Activated CD4-positive, alpha-beta T cell treated with anti-CD3 and anti-CD28 coated beads, Interleukin-2, amount 50 U/mL, for 16 hours (primary cell): ENCODE results near the gene FBXO9.
"Not testable (repeated sequence)": the region's sequence is repeated elsewhere in the genome, so short reads cannot be mapped to it uniquely, and the experiment has no call there.

Experiments used
- DNase-seq: peaks from one replicate; pipeline ENCODE4 v3.0.0-alpha.2; 2020

Gene FBXO9

DNA sequence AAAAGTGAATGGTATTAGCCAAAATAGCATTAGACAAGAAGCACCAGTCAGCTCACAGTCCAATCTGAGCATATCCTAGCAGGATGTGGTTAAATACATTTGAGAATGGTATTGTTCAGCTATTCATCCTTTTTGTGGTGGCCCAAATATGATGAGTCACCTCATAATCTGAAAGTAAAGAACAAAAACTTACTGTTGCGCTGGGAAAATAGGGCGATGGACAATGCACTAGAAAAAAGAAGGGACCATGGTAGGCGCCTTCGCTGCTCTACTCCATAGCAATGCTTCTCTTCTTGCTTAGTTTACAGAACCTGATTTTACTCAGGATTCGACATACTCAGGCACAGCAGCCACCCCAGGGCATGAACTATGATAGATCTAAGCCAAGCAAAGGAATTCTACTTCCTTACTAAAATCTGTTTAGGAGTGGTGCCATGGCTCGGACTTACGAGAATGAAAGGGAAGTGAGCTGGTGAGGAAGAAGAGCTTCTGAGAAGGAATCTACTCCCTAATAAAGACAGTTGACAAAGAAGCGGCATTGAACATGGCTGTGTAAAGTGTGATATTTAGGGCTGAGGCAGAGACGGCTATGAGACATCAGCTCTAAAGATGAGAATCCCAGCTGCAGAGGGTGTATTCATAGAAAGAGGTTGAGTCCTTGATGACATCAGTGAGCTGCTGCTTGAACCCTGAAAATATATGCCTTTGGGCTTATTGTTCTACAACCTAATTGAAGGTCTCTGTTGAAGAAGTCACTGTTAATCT, 16.6 kb upstream of the FBXO9 start:
- peak; percentile 70 for DNase-seq

DNA sequence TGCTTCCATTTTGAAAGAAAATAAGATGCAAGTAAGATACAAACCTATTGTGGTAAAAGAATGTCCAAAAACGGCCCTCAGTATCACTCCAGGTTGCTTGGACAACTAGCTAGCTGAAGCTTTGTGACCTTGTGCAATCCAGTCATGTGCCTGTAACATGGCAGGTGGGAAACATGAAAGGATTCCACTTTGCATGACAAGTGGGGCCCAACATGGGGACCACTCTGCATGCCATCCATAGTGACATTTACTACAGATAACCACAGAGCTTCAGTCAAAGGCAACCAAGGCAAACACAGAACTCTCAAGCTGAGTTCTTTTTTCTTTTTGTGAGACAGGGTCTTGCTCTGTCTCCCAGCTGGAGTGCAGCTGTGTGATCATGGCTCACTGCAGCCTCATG, 15.8 kb upstream of the FBXO9 start:
- no peak for DNase-seq

DNA sequence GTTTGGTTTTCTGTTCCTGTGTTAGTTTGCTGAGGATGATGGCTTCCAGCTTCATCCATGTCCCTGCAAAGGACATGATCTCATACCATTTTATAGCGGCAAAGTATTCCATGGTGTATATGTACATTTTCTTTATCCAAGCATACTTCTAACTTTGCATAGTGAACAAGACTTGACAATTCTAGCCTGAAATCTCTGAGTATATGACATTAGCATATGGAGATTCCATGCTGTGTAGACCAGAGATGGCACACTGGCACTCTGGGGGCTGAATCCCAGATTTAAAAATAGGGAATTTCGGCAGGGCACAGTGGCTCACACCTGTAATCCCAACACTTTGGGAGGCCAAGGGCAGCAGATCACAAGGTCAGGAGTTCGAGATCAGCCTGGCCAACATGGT, 13.1 kb upstream of the FBXO9 start:
- not testable (repeated sequence) for DNase-seq

DNA sequence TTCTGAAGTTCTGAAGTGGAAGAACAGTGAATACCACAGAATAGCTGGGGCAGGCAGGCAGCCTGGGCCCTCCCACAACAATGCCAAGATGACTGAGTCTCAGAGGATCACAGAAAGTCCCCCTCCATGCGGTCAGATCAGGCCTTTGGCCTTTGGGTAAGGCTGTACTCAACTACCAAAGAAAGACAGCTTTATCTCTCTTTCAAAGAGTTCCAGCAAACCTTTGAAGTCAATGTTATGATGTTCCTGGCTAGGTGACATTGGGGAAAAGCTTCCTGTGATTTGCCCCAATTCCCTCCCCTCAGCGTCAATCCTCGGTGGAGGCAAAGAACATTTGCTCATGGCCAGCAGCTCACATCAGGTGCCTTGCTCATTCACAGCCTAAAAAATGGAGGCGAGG, 10.7 kb upstream of the FBXO9 start:
- DNase-seq: no peak

DNA sequence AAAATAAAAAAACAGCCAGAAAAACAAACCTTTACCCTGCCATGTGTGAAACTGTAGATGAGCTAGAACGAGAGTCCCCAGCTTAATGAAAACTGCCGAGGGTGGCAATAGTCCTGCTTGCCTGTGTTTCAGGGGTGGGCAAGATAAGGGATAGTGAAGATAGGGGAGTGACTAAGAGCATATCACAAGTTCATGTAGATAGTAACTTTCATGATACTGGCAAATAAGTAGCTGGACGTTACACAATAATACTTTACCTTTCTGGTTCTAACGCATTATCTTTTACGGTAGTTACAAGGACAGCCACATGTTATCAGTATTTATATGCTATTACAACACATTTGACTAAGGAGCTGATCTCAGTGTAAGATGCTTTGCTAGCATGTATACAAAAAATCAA, 9.3 kb upstream of the FBXO9 start:
- no peak for DNase-seq

DNA sequence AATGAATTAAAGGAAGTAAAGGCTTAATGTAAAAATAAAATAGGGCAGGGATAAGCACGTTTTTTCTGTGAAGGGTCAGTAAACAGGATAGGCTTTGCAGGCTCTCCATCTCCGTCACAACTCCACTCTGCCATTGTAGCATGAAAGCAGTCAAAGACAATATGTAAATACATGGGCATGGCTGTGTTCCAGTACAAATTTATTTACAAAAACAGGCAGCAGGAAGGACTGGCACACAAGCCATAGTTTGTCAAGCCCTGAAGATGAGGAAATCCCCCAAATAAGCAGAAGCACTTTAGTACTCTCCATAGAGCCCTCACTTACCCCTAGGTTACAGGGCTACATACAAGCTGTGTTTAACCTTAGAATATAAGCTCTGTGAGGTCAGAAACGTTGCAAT, 8.9 kb upstream of the FBXO9 start:
- DNase-seq: no peak

DNA sequence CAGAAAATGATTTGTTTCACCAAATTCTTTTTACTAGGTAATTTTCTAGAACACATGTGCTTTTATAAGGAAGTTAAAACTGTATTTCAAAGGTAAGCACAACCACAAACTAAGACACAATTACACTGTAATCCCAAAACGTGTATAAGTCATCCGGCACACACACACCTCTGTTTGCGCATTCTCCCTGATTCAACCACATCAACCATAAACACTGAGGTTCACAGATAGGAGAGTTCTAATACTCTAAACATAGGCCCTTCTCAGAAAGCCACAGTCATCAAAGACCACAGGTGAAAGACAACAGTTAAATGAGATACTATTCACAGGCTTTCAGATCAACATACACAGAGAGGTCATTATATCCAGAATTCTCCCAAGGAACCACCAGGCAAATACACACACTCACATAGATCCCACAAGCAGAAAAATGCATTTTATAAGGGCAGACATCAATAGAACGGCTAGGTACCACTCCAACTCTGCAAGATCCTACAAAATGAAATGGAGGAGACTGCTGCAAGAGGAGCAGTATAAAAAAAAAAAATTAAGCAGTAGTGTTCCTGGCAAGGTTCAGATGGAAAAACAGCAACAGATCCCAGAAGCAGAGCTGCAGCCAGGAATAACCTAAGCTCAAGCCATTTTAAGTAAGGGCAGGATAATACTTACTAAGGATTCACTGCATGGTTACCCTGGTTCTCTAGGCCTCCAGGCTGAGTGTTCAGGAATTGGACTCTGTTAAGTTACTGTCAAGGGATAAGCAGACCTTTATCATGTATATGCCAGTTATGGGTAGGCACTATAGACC, 6.6 kb upstream of the FBXO9 start:
- DNase-seq: no peak

DNA sequence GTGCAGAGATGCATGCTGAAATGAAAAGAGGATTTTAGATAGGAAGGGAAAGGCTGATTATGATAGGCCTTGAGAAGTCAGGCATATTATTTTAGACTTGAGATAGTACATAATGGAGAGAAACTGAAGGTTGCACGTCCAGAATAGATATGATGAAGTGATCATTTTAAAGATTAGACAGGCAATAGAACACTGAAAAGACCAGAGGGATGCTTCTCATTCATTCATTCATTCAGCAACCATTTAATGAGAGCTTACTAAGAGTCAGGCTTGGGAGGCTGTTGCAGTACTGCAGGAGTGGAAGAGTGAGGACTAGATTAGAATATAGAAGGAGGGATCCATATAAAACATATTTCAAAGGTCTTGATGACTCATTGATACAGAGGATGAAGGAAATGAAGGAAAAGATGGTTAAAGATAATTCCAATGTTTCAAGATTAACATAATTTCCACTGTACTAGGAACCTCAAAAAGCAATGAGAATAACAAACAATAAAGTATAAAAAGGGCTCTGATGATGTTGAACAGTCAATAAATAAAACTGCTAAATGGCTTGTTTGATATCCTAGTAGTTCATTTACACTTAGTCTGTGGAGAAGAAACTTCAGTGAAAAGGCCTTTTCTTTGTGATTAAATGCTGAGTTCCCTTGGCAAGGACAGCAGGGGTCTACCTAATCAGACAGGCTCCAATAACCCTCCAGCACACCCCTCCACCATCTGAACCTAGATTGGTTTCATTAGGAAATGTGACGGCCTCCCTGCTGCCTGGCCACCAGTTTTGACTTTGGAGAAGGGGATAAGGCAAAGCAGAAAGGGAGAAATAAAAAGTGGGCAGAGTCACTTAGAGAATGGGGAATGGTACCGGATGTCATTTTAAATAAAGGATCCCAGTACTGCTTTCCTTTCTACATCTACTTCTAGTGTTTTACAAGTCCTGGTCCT, 5.3 kb upstream of the FBXO9 start:
- DNase-seq: no peak

DNA sequence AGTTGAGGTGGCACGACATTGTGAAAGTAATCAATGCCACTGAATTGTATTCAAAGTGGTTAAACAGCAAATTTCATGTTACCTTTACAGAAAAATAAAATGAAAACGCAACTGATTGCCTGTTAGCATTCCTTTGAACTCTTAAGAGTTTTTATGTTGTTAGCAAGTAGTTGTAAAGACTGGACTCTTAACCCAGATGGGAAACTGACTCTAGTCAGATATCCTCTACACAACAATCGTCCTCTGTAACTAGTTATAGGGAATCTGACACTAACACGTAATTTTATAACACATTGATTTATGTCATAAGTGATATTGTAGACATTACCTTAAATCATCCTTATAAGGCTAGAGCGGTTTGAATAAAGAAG, 3.0 kb upstream of the FBXO9 start:
- DNase-seq: no peak

DNA sequence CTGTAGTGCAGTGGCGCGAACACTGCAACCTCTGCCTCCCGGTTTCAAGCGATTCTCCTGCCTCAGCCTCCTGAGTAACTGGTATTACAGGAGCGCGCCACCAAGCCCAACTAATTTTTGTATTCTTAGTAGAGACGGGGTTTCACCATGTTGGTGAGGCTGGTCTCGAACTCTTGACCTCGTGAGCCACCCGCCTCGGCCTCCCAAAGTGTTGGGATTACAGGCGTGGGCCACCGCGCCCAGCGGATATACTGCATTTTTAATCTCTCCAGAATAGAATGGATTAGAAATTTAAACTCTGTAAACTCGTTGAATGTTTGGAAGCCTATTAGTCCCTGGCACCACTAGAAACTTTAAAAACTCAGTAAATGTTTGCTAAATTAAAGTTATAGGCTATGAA, 949 bp upstream of the FBXO9 start:
- DNase-seq: not testable (repeated sequence)

DNA sequence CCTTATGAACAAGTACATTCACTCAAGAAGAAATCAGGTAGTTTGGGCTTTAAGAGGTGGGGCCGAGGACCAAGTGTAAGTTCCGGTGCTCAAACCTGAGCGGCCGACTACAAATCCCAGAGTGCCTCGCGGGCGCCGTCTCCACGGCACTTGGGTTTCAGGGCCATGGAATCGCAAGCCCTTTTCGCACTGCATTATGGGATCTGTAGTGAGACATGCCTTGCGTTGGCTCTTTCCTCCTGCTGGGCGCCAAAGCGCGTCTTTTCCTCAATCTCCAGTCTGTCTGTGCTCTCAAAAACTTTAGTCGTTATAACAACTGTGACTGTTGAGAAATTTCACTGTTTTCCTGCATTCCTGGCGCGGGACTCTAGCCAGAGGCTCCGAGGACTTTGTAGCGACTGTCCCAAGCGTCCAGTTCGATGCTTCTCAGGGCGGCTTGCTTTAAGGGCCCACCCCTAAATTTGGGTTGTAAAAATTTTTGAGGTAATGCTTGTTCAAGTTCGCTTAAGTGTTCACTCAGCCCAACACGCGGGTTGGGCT, 408 bp upstream of the FBXO9 start:
- peak; percentile 98 for DNase-seq

DNA sequence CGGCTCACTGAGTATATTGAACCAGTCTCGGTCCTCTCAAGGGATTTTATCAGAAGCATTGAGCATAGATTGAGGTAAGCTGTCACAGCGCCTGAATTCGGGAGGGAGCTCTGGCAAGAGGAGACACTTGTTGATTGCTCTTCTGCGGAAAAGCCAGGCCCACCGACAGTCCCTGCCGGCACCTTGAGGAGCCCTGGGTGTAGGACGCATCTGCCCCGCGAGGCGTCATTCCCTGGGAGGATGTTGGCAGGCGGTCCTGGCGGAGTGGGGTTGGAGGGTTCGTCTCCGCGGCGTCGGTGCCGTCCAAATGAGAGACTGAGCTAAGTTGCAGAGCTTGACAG, 843 bp downstream of the FBXO9 start:
- DNase-seq: peak; percentile 29

DNA sequence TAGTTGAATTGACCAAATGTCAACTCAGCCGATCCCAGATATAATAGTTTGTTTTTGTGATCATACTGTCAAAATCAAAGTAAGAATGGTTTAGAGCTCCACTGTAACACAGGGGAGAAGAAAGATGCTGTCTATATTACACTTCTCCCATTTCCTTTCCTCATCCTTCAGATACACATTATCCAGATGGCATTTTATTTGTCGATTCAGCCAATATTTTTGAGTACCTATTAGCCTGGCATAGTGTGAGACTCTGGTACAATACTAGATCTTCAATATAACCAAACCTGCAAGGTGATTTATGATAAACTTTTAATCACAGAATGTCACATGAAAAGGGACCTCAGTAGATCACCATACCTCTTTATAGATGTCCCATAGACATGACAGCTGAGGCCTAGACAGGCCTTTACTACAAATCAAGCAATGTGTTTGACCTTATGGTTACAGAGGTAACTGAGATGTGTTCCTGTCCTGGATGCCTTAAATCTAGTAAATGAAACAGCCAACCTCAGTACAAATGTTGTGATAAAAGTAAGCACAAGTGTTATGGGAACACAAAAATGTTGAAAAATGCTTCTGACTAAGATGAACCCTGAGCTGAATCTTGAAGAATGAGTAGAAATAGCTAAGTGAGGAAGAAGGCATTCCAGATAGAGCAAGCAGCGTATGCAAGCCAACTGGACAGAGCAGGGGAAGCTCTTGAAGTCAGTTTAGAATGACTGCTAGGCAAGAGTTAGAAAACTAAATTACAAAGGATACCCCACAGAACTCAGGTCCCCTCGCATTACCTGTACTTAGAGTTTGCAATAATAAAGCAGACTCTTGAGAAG, 1.9 kb downstream of the FBXO9 start:
- no peak for DNase-seq

DNA sequence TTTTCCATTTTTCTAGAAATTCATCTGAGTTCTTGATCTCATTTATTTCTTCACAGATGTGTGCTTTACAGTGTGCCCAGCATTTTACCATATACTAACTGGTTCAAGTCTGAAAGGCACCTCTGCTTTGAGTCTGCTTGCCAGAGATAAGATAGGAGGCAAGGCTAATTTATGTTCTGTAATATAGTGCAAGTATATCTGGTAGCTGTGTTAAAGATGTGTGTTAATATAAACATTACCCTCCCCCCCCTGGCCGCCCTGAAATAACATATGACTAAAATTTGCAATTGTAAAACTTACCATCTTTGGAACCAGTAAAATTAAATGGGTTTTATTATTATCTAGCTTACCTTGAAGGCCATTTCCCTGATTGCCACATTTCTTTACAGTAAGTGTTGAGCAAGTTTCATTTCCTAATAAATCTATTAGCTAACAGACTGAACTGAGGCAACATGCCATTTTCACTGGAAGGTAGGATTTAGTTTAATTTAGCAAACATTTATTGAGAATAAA, 2.7 kb downstream of the FBXO9 start:
- no peak for DNase-seq

DNA sequence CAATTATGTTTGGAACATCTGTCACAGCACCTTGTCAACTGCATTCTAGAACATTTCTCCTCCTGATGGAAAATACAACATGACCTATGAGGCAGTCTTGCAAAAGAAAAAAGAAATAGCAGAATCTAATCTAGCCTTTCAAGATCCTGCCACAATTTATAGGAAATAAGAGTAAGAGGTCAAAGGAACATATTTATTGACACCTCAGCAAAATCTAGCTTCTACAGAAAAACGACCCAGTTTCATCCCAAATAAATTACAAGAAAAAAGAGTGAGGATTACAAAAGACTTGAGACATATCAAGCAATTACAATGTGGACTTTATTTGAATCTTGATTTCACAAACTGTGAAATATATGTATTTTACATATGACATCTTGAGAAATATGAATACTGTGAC, 4.2 kb downstream of the FBXO9 start:
- DNase-seq: no peak

DNA sequence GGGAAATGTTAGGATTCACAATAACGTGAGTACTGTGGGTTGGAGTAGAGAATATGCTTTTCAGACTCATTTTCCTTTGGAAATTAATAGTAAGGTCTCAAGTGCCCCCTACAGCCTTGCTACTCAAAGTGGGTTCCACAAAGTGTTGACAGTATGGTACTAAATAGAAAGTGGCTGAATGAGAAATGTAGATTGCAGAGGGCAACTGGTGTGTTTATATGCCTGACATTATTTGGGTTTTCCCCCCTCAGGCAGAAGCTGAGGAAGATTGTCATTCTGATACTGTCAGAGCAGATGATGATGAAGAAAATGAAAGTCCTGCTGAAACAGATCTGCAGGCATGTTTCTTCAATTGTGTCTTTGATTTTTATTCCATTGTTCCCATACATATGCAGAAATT, 5.6 kb downstream of the FBXO9 start:
- peak; percentile 76 for DNase-seq

DNA sequence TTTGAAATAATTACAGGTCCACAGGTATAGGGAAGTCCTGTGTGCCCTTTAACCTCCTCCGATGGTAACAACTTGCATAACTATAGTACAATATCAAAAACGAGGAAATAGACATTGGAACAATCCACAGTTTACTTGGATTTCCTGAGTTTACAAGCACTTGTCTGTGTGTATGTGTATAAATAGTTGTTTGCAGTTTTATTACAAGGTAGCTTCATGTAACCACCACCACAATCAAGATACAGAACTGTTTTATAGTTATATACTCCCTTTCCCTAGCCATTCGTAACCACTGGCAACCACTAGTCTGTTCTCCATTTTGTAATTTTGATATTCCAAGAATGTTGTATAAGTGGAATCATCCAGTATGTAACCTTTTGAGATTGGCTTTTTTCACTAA, 9.1 kb downstream of the FBXO9 start:
- DNase-seq: no peak

DNA sequence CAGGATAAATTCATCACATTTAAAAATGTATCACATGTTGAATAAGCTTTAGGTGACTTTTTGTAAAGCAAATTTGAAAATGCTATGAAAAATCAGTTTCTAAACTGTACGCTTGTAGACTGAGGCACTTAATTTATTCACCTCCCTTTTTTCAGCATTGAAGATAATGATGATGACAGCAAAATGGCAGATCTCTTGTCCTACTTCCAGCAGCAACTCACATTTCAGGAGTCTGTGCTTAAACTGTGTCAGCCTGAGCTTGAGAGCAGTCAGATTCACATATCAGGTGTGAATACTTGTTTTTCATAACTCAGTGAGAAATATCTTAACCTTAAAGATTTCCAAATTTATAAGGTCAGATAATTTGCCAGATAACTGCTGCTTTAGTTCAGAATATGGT, 15.6 kb downstream of the FBXO9 start:
- DNase-seq: no peak

DNA sequence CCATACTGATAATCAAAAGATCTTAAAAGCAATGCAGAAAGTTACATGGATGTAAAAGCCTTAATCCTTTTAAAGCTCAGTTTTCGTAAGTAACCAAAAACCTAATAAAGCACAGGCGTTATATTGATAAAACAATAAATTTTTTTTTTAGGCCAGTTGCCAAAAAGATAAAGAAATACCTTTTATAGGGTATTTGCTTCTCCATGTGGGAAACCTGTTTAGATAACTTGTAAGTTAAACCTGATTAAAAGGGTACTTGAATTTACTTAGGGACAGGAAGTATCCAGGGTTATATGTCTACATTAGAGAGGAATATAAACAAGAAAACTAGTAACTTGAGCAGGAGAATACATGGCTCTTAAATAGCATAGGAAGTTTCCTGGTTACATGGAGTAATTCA, 21.1 kb downstream of the FBXO9 start:
- DNase-seq: no peak

DNA sequence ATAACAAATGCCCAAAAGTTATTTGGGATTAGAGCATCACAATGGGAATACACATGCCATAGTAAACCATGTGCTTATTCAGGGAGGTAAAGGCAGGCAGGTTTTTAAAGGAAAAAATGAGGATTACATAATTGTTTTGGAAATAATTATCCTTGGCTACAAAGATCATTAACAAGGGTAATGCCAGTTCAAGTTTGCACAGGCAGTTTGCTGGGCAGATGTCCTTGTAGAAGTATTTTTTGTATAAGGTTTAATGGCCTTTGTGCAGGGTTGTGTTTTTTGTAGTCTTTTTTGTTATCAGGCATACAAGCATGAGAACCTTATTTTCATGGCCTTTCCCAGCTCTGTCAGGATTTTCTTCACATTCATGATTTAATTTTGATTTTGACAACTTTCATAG, 24.7 kb downstream of the FBXO9 start:
- DNase-seq: no peak

DNA sequence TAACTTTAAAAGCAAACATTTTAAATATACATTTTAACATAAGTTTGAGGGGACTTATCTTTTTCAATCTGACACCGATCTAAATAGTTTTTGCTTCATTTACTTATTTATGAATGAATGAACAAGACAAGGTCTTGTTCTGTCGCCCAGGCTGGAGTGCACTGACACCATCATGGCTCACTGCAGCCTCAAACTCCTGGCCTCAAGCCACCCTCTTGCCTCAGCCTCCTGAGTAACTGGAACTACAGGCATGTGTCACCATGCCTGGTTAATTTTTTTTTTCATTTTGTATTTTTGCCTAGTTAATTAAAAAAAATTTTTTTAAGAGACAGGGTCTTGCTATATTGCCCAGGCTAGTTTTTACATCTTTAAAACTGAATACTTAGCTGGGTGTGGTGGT, 25.4 kb downstream of the FBXO9 start:
- no peak for DNase-seq

DNA sequence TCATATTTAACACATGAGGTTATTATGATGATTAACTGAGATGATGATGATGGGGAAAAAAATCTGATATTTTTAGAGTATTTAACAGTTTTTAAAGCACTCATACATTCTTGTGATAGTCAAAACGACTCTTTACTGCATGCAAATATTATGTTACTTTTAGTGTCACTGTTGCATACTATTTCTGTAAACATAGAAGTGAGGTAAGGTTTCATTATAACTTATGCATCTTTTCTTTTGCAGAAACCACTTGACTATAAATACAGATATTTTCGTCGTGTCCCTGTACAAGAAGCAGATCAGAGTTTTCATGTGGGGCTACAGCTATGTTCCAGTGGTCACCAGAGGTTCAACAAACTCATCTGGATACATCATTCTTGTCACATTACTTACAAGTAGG, 30.1 kb downstream of the FBXO9 start:
- DNase-seq: no peak
